Epithelial cell of proximal tubule (primary cell): ENCODE results near the gene TCTN2. TPM values are rescaled to one million over a fixed set of nuclear protein-coding genes. Genes with fewer than 3 reads are reported as not detected.

Source experiments
- DNase-seq: peaks from one replicate; pipeline ENCODE4 v3.0.0-alpha.2; 2011; ENCODE audit warnings: low read depth
- H3K4me3 ChIP-seq: 2 replicates; pipeline ENCODE4 v1.5.1; 2011; ENCODE audit warnings: low read depth, mild to moderate bottlenecking, low read length
- CTCF ChIP-seq: conservative IDR thresholded peaks from 2 replicates; pipeline ENCODE4 v1.5.1; 2012; ENCODE audit warnings: low read depth, mild to moderate bottlenecking, low read length
- total RNA-seq: library from RNA; depleted of rRNA; stranded (reverse); fragments of >200 nt; gene quantifications from 2 replicates; pipeline ENCODE4 v1.2.3, GENCODE V29; 2015

The TCTN2 gene
- total RNA-seq, 1 donor from 2014 or later: 9.9 TPM

GRCh38 chr12:123723765-123724164, 52.9 kb downstream of the TCTN2 start:
- TF ChIP-seq CTCF: no peak
- no peak overlapping the region for H3K4me3 ChIP-seq
- DNase-seq: no peak

- no peak overlapping the region for H3K4me3 ChIP-seq
- TF ChIP-seq CTCF: no peak
- no peak for DNase-seq
These were observed 55.3 kb downstream of the TCTN2 start for GRCh38 chr12:123726244-123726643.

- TF ChIP-seq CTCF: no peak
- H3K4me3 ChIP-seq: no peak overlapping the region
- DNase-seq: no peak
These were observed 56.0 kb downstream of the TCTN2 start for GRCh38 chr12:123726962-123727361.

- TF ChIP-seq CTCF: no peak
- H3K4me3 ChIP-seq: no peak overlapping the region
- no peak for DNase-seq
These were observed 57.0 kb downstream of the TCTN2 start for GRCh38 chr12:123727878-123728277.

GRCh38 chr12:123731596-123731995, 60.7 kb downstream of the TCTN2 start:
- H3K4me3 ChIP-seq: no peak overlapping the region
- no peak for TF ChIP-seq CTCF
- no peak for DNase-seq

- no peak overlapping the region for H3K4me3 ChIP-seq
- no peak for DNase-seq
- TF ChIP-seq CTCF: no peak
These were observed 61.3 kb downstream of the TCTN2 start for GRCh38 chr12:123732251-123732650.

- H3K4me3 ChIP-seq: no peak overlapping the region
- TF ChIP-seq CTCF: no peak
- DNase-seq: no peak
These were observed 62.3 kb downstream of the TCTN2 start for GRCh38 chr12:123733229-123733628.
